Activated naive CD8-positive, alpha-beta T cell (primary cell): ENCODE results near the gene C5orf34.
A peak's percentile ranks its signal among the peaks of the same experiment; 100 is the strongest.
"Not testable (repeated sequence)": the region's sequence is repeated elsewhere in the genome, so short reads cannot be mapped to it uniquely, and the experiment has no call there.

Experiments used
- H3K27ac Mint-ChIP-seq: one replicate; pipeline ENCODE4 v1.8.0; 2021; ENCODE audit warnings: mixed read lengths
- H3K27me3 Mint-ChIP-seq: one replicate; pipeline ENCODE4 v1.8.0; 2021; ENCODE audit warnings: mixed read lengths
- H3K36me3 Mint-ChIP-seq: one replicate; pipeline ENCODE4 v1.8.0; 2021; ENCODE audit warnings: mixed read lengths
- H3K4me1 Mint-ChIP-seq: one replicate; pipeline ENCODE4 v1.8.0; 2021; ENCODE audit warnings: low read depth, mixed read lengths
- H3K4me3 Mint-ChIP-seq: one replicate; pipeline ENCODE4 v1.8.0; 2021; ENCODE audit warnings: mild to moderate bottlenecking, mixed read lengths
- H3K9me3 Mint-ChIP-seq: one replicate; pipeline ENCODE4 v1.8.0; 2021; ENCODE audit warnings: low read depth, mixed read lengths

C5orf34 gene

GRCh38 chr5:43514816-43515677 is at the start of gene C5orf34:
TSS of gene C5orf34 (minus strand) at chr5:43515148. CDS start at chr5:43509339, 5,809 bp downstream.
- Mint-ChIP-seq H3K27ac (peak within 1 kb of the TSS; percentile 95), H3K4me1 (peaks cover 37% of the 10 kb centered on the region), H3K4me3 (peak within 1 kb of the TSS; percentile 94), H3K36me3 (peaks cover 13% of the 10 kb centered on the region), H3K27me3 (no peaks in the 10 kb centered on the region), H3K9me3 (no peaks in the 10 kb centered on the region)

GRCh38 chr5:43564289-43564850 is 49.4 kb upstream of the C5orf34 start:
- Mint-ChIP-seq H3K4me3 (no peak overlapping the region), H3K9me3 (no peaks in the 10 kb centered on the region), H3K4me1 (no peaks in the 10 kb centered on the region), H3K27ac (no peak overlapping the region), H3K36me3 (no peaks in the 10 kb centered on the region), H3K27me3 (peaks cover 6% of the 10 kb centered on the region)

- Mint-ChIP-seq H3K9me3 (no peaks in the 10 kb centered on the region), H3K4me3 (no peak overlapping the region), H3K36me3 (no peaks in the 10 kb centered on the region), H3K27ac (no peak overlapping the region), H3K4me1 (peaks cover 3% of the 10 kb centered on the region), H3K27me3 (peaks cover 6% of the 10 kb centered on the region)
Measured at GRCh38 chr5:43563321-43563720, 48.4 kb upstream of the C5orf34 start.

GRCh38 chr5:43561356-43561755 is 46.4 kb upstream of the C5orf34 start:
- no peak overlapping the region for H3K27ac Mint-ChIP-seq

GRCh38 chr5:43560128-43560527 is 45.2 kb upstream of the C5orf34 start:
- Mint-ChIP-seq H3K27me3 (peaks cover 6% of the 10 kb centered on the region), H3K36me3 (no peaks in the 10 kb centered on the region), H3K4me1 (peaks cover 7% of the 10 kb centered on the region), H3K4me3 (no peak overlapping the region), H3K27ac (no peak overlapping the region), H3K9me3 (no peaks in the 10 kb centered on the region)

More at GRCh38 chr5:43561356-43561755, 46.4 kb upstream of the C5orf34 start:
- H3K4me3 Mint-ChIP-seq: no peak overlapping the region
- H3K36me3 Mint-ChIP-seq: no peaks in the 10 kb centered on the region
- no peaks in the 10 kb centered on the region for H3K9me3 Mint-ChIP-seq
- peaks cover 6% of the 10 kb centered on the region for H3K27me3 Mint-ChIP-seq
- H3K4me1 Mint-ChIP-seq: peaks cover 7% of the 10 kb centered on the region

GRCh38 chr5:43556857-43557542 is 42.1 kb upstream of the C5orf34 start, which contains the start of gene PAIP1:
TSS of gene PAIP1 (minus strand) at chr5:43557077. CDS start at chr5:43556846, 231 bp downstream.
- Mint-ChIP-seq H3K36me3 (peaks cover 2% of the 10 kb centered on the region), H3K4me3 (peak within 1 kb of the TSS; percentile 88), H3K4me1 (peaks cover 7% of the 10 kb centered on the region), H3K27me3 (peaks cover 4% of the 10 kb centered on the region), H3K9me3 (no peaks in the 10 kb centered on the region), H3K27ac (peak within 1 kb of the TSS; percentile 95)

GRCh38 chr5:43556607-43556856 is 41.6 kb upstream of the C5orf34 start:
- H3K9me3 Mint-ChIP-seq, H3K36me3 Mint-ChIP-seq, H3K4me1 Mint-ChIP-seq, H3K27me3 Mint-ChIP-seq, H3K4me3 Mint-ChIP-seq, H3K27ac Mint-ChIP-seq: not testable (repeated sequence)

GRCh38 chr5:43555895-43556606 is 41.1 kb upstream of the C5orf34 start:
- Mint-ChIP-seq H3K36me3 (peaks cover 2% of the 10 kb centered on the region), H3K4me1 (peaks cover 7% of the 10 kb centered on the region), H3K4me3 (no peak overlapping the region)

GRCh38 chr5:43554497-43554896 is 39.5 kb upstream of the C5orf34 start:
- Mint-ChIP-seq H3K4me1 (peaks cover 7% of the 10 kb centered on the region), H3K27me3 (no peaks in the 10 kb centered on the region), H3K4me3 (no peak overlapping the region), H3K27ac (no peak overlapping the region), H3K9me3 (no peaks in the 10 kb centered on the region), H3K36me3 (peaks cover 2% of the 10 kb centered on the region)

More at GRCh38 chr5:43555895-43556606, 41.1 kb upstream of the C5orf34 start:
- H3K9me3 Mint-ChIP-seq: no peaks in the 10 kb centered on the region
- no peaks in the 10 kb centered on the region for H3K27me3 Mint-ChIP-seq
- H3K27ac Mint-ChIP-seq: no peak overlapping the region

- Mint-ChIP-seq H3K27ac (no peak overlapping the region), H3K9me3 (no peaks in the 10 kb centered on the region), H3K4me1 (peaks cover 9% of the 10 kb centered on the region), H3K4me3 (no peak overlapping the region), H3K27me3 (no peaks in the 10 kb centered on the region), H3K36me3 (peaks cover 2% of the 10 kb centered on the region)
Measured at GRCh38 chr5:43553381-43553780, 38.4 kb upstream of the C5orf34 start.

- H3K36me3 Mint-ChIP-seq: peaks cover 2% of the 10 kb centered on the region
- H3K4me1 Mint-ChIP-seq: peaks cover 9% of the 10 kb centered on the region
- H3K4me3 Mint-ChIP-seq: no peak overlapping the region
- no peaks in the 10 kb centered on the region for H3K9me3 Mint-ChIP-seq
- H3K27ac Mint-ChIP-seq: no peak overlapping the region
- no peaks in the 10 kb centered on the region for H3K27me3 Mint-ChIP-seq
Measured at GRCh38 chr5:43551731-43552130, 36.8 kb upstream of the C5orf34 start.

GRCh38 chr5:43549272-43549671 is 34.3 kb upstream of the C5orf34 start:
- not testable (repeated sequence) for H3K36me3 Mint-ChIP-seq, H3K27ac Mint-ChIP-seq, H3K9me3 Mint-ChIP-seq, H3K27me3 Mint-ChIP-seq, H3K4me3 Mint-ChIP-seq
- peaks cover 20% of the 10 kb centered on the region for H3K4me1 Mint-ChIP-seq

GRCh38 chr5:43548358-43548757 is 33.4 kb upstream of the C5orf34 start:
- Mint-ChIP-seq H3K27ac (peak overlapping the region; percentile 3), H3K9me3 (no peaks in the 10 kb centered on the region), H3K4me1 (peaks cover 22% of the 10 kb centered on the region), H3K4me3 (no peak overlapping the region), H3K36me3 (peaks cover 7% of the 10 kb centered on the region), H3K27me3 (no peaks in the 10 kb centered on the region)

GRCh38 chr5:43547532-43547931 is 32.6 kb upstream of the C5orf34 start:
- Mint-ChIP-seq H3K27me3 (no peaks in the 10 kb centered on the region), H3K4me3 (no peak overlapping the region), H3K27ac (no peak overlapping the region), H3K36me3 (peaks cover 10% of the 10 kb centered on the region), H3K4me1 (peaks cover 24% of the 10 kb centered on the region), H3K9me3 (no peaks in the 10 kb centered on the region)

GRCh38 chr5:43543434-43543833 is 28.5 kb upstream of the C5orf34 start:
- Mint-ChIP-seq H3K4me3 (no peak overlapping the region), H3K36me3 (peaks cover 12% of the 10 kb centered on the region), H3K27ac (peak overlapping the region; percentile 8), H3K4me1 (peaks cover 26% of the 10 kb centered on the region), H3K27me3 (no peaks in the 10 kb centered on the region), H3K9me3 (no peaks in the 10 kb centered on the region)
